Mesothelial cell of epicardium (in vitro differentiated cells): ENCODE measurements around the gene NEK10. TPM values are rescaled to one million over a fixed set of nuclear protein-coding genes. Genes with fewer than 3 reads are reported as not detected.
"Not testable (repeated sequence)": the region's sequence is repeated elsewhere in the genome, so short reads cannot be mapped to it uniquely, and the experiment has no call there.

Source experiments
- DNase-seq, 2 experiments: peaks; one replicate each; pipeline ENCODE4 v3.0.0; 2021; ENCODE audit warnings: low spot score in 2 of 2; ENCODE audit not compliant: unreplicated experiment in 2 of 2
- H3K27ac Mint-ChIP-seq: 2 replicates; pipeline ENCODE4 v1.8.0; 2021; ENCODE audit warnings: mixed read lengths
- H3K27me3 Mint-ChIP-seq: 2 replicates; pipeline ENCODE4 v1.8.0; 2021; ENCODE audit warnings: low read depth, mixed read lengths
- H3K36me3 Mint-ChIP-seq: 2 replicates; pipeline ENCODE4 v1.8.0; 2021; ENCODE audit warnings: mixed read lengths
- H3K4me1 Mint-ChIP-seq: 2 replicates; pipeline ENCODE4 v1.8.0; 2021; ENCODE audit warnings: mixed read lengths
- H3K4me3 Mint-ChIP-seq: 2 replicates; pipeline ENCODE4 v1.8.0; 2021; ENCODE audit warnings: mild to moderate bottlenecking, moderate library complexity, mixed read lengths
- H3K9me3 Mint-ChIP-seq: 2 replicates; pipeline ENCODE4 v1.8.0; 2021; ENCODE audit warnings: mixed read lengths
- total RNA-seq: library from RNA; stranded (reverse); gene quantifications from 3 replicates; pipeline ENCODE4 v1.2.1, GENCODE V29; 2021
- TF ChIP-seq, protein P1 (sequence below): fragments of 200-600 bp; sonication (generic); IDR thresholded peaks from one replicate; pipeline ENCODE4 v1.5.0; 2021; ENCODE audit warnings: antibody characterized with exemption; ENCODE audit not compliant: unreplicated experiment

Gene NEK10
- total RNA-seq, 1 donor from 2014 or later, result 1.2 TPM

DNA sequence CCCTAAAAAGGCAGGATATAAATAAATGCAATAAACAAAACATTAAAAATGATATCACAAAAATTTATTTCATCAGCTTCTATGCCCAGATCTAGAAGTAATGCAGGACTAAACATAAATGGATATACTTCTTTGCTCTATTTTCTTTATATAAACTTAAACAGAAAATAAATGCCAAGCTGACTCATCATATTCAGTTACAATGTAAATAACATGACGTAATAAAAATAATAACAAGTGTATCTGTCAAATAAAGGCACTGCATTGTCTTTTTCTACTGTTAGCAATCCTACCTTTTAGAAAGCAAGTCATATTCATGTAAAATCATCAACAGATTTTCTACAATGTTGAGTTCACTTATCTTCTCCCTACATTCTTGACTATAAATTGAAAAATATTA is 61.6 kb downstream of the NEK10 start:
- TF ChIP-seq, protein P1, sequence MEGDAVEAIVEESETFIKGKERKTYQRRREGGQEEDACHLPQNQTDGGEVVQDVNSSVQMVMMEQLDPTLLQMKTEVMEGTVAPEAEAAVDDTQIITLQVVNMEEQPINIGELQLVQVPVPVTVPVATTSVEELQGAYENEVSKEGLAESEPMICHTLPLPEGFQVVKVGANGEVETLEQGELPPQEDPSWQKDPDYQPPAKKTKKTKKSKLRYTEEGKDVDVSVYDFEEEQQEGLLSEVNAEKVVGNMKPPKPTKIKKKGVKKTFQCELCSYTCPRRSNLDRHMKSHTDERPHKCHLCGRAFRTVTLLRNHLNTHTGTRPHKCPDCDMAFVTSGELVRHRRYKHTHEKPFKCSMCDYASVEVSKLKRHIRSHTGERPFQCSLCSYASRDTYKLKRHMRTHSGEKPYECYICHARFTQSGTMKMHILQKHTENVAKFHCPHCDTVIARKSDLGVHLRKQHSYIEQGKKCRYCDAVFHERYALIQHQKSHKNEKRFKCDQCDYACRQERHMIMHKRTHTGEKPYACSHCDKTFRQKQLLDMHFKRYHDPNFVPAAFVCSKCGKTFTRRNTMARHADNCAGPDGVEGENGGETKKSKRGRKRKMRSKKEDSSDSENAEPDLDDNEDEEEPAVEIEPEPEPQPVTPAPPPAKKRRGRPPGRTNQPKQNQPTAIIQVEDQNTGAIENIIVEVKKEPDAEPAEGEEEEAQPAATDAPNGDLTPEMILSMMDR, result no peak
- Mint-ChIP-seq H3K9me3 (peaks cover under 1% of the 10 kb centered on the region), H3K27ac (no peak overlapping the region)

DNA sequence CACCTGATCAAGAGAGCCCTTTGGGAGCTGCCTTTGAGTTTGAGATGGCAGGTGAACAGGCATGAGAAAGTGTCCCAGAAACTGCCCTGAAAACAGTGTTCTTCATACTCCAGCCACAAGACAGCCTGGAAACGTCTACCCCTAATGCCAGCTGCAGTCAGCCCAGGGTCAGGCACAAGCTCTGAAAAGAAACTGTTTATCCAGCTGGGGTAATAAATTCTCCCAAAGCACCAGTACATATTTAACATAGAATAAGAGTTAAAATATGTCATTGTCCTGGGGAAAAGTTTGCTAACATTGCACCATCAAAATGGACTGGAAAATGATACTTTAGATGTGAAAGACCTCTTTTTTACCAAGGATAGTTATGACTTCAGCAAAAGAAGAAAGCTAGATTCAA is 66.3 kb downstream of the NEK10 start:
- TF ChIP-seq, protein P1, result no peak
- Mint-ChIP-seq H3K9me3 (peaks cover 38% of the 10 kb centered on the region), H3K4me1 (no peaks in the 10 kb centered on the region), H3K27me3 (no peaks in the 10 kb centered on the region), H3K27ac (no peak overlapping the region), H3K36me3 (peaks cover 5% of the 10 kb centered on the region), H3K4me3 (no peak overlapping the region)
- no peak for DNase-seq

More for the DNA sequence above, 61.6 kb downstream of the NEK10 start:
- no peaks in the 10 kb centered on the region for H3K27me3 Mint-ChIP-seq
- no peak for DNase-seq
- H3K4me3 Mint-ChIP-seq, result no peak overlapping the region
- H3K4me1 Mint-ChIP-seq, result peaks cover 6% of the 10 kb centered on the region
- no peaks in the 10 kb centered on the region for H3K36me3 Mint-ChIP-seq

DNA sequence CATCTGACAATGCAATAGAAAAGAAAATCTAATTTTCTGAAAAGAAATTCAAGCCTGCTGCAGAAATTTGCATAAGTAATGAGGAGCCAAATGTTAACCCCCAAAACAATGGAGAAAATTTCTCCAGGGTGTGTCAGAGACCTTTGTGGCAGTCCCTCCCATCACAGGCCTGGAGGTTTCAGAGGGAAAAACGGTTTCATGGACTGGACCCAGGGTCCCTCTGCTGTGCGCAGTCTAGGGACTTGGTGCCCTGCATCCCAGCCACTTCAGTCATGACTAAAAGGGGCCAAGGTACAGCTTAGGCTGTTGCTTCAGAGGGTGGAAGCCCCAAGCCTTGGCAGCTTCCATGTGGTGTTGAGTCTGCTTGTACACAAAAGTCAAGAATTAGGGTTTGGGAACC is 70.2 kb downstream of the NEK10 start:
- H3K4me1 Mint-ChIP-seq, DNase-seq, H3K4me3 Mint-ChIP-seq, H3K27ac Mint-ChIP-seq, H3K27me3 Mint-ChIP-seq, H3K36me3 Mint-ChIP-seq: not testable (repeated sequence)
- peaks cover 38% of the 10 kb centered on the region for H3K9me3 Mint-ChIP-seq

DNA sequence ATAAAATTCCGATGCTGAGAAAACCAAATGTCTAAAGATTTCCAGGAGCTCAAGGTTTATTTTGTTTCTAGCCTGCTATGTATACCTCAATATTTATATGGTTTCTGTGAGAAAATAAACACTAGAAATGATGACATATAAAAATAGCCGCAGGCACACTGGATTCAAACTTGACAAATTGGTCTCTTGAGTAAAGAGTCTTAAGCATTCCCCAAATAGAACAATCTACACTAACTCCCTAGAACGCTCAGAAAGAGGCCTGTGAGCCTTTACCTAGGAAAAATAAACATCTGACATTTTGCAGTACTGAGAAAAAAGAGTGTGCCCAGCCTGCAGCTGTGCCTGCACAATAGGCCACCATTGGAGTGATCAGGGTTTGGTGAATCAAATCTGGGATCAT is 75.2 kb downstream of the NEK10 start:
- H3K4me1 Mint-ChIP-seq, result no peaks in the 10 kb centered on the region
- TF ChIP-seq, protein P1, result no peak

DNA sequence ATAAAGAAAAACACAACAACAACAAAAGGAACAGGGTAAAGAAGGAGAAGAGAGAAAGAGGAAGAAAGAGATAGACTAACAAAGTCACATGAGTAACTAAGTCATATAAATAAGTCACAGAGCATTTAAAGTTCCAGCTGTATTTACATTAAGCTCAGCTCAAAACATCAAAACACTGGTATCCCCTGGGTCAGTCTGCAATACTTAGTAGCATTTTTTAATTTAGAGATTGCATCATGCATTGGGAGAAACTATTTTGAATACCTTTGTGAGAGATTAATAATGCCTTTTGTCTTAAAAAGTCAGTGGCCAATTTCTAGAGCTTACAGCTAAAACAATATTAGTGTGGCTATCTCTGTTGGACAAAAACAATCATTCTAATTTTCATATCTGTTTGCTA is 78.4 kb downstream of the NEK10 start:
- Mint-ChIP-seq H3K27me3 (no peaks in the 10 kb centered on the region), H3K9me3 (no peaks in the 10 kb centered on the region), H3K27ac (no peak overlapping the region), H3K4me3 (no peak overlapping the region), H3K4me1 (no peaks in the 10 kb centered on the region), H3K36me3 (no peaks in the 10 kb centered on the region)
- DNase-seq, result no peak
- TF ChIP-seq, protein P1, result no peak

More for the DNA sequence above, 75.2 kb downstream of the NEK10 start:
- no peak overlapping the region for H3K27ac Mint-ChIP-seq
- H3K4me3 Mint-ChIP-seq, result no peak overlapping the region
- no peaks in the 10 kb centered on the region for H3K36me3 Mint-ChIP-seq
- H3K27me3 Mint-ChIP-seq, result no peaks in the 10 kb centered on the region
- no peak for DNase-seq
- peaks cover 8% of the 10 kb centered on the region for H3K9me3 Mint-ChIP-seq

DNA sequence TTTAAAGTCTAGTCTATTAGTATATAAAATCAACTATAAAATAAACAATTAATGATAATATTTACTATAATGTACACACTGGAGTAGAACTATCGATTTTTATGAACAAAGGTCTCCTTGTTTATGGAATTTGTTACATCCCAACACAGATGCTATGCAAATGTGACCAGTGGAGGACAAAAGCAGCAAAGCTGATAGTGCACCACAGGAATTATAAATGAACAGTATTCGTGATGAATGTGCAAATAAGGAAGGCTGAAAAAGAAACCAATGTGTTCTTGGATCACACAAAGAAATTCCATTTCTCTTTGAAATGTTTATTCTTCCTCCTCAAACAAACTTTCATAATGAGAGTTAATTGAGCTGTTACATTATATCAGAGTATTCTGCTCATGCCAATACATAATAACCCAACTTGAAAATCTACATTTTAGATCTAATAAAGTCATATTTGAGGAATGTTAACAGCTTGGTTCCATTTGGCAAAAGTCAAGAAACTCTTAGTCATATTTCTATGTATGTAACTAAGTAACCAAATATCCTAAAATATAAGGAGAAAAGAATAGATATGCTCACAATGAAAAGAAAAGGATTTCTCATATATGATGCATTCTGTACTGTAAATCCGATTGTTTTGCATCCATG is 79.3 kb downstream of the NEK10 start:
- no peak overlapping the region for H3K27ac Mint-ChIP-seq
- no peaks in the 10 kb centered on the region for H3K9me3 Mint-ChIP-seq
- no peak for DNase-seq
- no peak overlapping the region for H3K4me3 Mint-ChIP-seq
- H3K27me3 Mint-ChIP-seq, result no peaks in the 10 kb centered on the region
- TF ChIP-seq, protein P1, result no peak
- H3K36me3 Mint-ChIP-seq, result no peaks in the 10 kb centered on the region
- no peaks in the 10 kb centered on the region for H3K4me1 Mint-ChIP-seq
